Activated CD8-positive, alpha-beta memory T cell treated with anti-CD3 and anti-CD28 coated beads, Interleukin-2, amount 50 U/mL, for 24 hours (primary cell): ENCODE data around the gene DLG1.

Experiments
- DNase-seq: peaks from one replicate; pipeline ENCODE4 v3.0.0-alpha.2; 2020; ENCODE audit errors: extremely low read depth

DLG1 gene

GRCh38 chr3:197029511-197030167 lies 268.8 kb downstream of the DLG1 start, which contains the start of gene MELTF:
TSS of gene MELTF (minus strand) at chr3:197029817. CDS start at chr3:197029702, 115 bp downstream.
- peak; percentile 19 for DNase-seq

- no peak for DNase-seq
Observed at GRCh38 chr3:197028728-197029510, 269.5 kb downstream of the DLG1 start.

- DNase-seq, result no peak
Observed at GRCh38 chr3:197027896-197028727, 270.3 kb downstream of the DLG1 start.

- DNase-seq, result no peak
Observed at GRCh38 chr3:197027151-197027895, 271.1 kb downstream of the DLG1 start.

GRCh38 chr3:197026481-197026866 lies 271.9 kb downstream of the DLG1 start:
- DNase-seq, result no peak

GRCh38 chr3:197025736-197026480 lies 272.5 kb downstream of the DLG1 start:
- DNase-seq, result no peak

- DNase-seq, result no peak
Observed at GRCh38 chr3:197024881-197025735, 273.3 kb downstream of the DLG1 start.

GRCh38 chr3:197023998-197024651 lies 274.3 kb downstream of the DLG1 start:
- DNase-seq, result no peak

- DNase-seq, result no peak
Observed at GRCh38 chr3:197023241-197023997, 275.0 kb downstream of the DLG1 start.

- no peak for DNase-seq
Observed at GRCh38 chr3:197022405-197023231, 275.8 kb downstream of the DLG1 start.

GRCh38 chr3:197021729-197022404 lies 276.5 kb downstream of the DLG1 start:
- DNase-seq, result no peak

- no peak for DNase-seq
Observed at GRCh38 chr3:197021231-197021630, 277.2 kb downstream of the DLG1 start.

GRCh38 chr3:197019535-197019934 lies 278.9 kb downstream of the DLG1 start:
- no peak for DNase-seq

GRCh38 chr3:197019021-197019420 lies 279.4 kb downstream of the DLG1 start:
- no peak for DNase-seq

GRCh38 chr3:197017003-197017402 lies 281.4 kb downstream of the DLG1 start:
- no peak for DNase-seq

GRCh38 chr3:197015790-197016736 lies 282.3 kb downstream of the DLG1 start:
- no peak for DNase-seq
